GM21528 (cell line): ENCODE results near the gene HJURP.

Experiments used
- ATAC-seq: cut with Tn5 transposase; IDR thresholded peaks from one replicate; pipeline ENCODE4 v1.9.1; 2021; ENCODE audit warnings: mild to moderate bottlenecking, moderate library complexity; ENCODE audit not compliant: unreplicated experiment, low FRiP score

Gene HJURP

DNA sequence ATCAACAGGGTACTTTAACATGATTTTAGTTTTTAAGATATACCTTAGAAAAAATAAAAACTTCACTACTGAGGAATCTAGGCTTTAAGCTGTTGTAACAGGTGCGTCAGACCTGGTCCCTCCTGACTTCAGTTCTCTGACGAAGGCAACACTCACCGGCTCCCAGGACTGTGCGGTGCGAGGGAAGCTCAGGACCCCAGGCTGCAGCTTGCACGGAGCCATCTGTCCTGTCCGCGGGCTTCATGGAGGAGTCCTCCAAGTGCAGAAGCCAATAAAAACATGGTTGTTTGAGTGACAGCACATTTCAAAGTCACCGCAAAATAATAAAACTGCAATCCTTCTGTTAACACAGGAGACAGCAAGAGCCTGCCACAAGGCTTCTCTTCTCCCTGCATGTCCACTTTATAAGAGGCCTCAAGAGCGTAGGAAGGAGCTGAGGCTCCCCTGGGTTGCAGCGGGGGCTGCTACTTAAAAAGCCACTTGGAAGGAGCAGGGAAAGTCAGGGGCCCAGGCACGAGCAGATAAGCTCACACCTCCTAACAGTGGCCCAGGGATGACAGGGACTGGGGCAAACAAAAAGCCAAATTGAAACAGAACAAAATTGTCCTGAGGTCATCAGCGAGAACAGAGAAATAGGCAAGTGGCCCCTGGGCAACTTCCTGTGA lies 4.6 kb downstream of the HJURP start:
- no peak for ATAC-seq

GRCh38 chr2:233848276-233848675 lies 6.1 kb downstream of the HJURP start:
- ATAC-seq, result no peak

- no peak for ATAC-seq
These were observed 7.0 kb downstream of the HJURP start for GRCh38 chr2:233847248-233847898.

DNA sequence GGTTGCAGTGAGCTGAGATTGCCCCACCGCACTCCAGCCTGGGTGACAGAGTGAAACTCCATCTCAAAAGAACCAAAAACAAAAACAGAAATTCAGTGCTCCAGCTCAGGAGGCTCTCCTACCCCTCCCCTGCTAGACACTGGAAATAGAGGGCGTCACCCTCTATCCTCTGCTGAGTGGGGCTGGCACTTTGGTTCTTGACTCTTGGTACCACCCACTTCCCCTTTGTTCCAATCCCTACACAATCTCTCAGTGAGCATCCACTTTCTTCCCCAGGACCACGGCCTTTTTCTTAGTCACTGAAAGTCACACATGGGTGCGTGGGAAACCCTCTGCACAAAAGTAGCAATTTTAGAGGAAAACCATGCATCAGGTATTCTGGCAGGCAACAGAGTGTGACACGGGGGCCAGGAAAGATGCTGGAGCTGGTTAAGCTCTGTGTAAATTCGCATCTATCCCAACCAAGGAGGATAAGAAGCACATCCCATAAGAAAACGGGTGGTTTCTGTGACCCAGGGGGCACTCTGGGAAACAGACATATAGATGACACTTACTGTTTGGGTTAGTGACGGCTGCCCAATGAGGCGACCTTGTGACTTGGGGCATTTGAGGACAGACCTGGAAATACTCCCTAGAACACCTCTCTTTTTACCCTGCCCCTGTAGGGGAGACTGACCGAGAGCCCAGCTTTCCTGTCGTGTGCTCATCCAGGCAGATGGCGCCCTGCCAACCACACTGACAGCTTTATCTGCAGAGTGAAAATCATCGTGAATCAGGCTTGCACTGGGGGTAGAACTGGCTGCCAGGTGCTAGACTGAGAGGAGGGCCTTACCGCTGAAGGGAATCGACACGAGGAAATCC lies 7.7 kb downstream of the HJURP start:
- no peak for ATAC-seq

- ATAC-seq, result no peak
These were observed 8.9 kb downstream of the HJURP start for GRCh38 chr2:233845301-233846060.

DNA sequence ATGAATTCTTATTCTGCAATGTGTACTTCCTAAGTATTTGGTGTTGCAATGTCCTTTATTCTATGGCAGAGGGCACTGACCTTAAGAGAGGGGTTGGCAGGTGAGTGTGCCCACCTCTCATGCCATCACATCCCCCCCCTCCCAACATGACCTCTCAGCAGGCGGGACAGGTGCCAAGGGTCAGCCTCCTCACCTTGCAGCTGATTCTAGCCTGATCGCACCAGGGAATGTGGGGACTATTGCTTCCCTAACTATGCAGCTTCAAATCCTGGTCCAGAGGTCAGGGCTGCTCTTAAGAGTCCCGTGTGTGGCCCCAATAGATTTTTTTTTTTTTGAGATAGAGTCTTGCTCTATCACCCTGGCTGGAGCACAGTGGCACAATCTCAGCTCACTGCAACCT lies 9.5 kb downstream of the HJURP start:
- no peak for ATAC-seq

- ATAC-seq, result no peak
These were observed 10.1 kb downstream of the HJURP start for GRCh38 chr2:233844064-233844807.

- no peak for ATAC-seq
These were observed 13.2 kb downstream of the HJURP start for GRCh38 chr2:233841183-233841582.

DNA sequence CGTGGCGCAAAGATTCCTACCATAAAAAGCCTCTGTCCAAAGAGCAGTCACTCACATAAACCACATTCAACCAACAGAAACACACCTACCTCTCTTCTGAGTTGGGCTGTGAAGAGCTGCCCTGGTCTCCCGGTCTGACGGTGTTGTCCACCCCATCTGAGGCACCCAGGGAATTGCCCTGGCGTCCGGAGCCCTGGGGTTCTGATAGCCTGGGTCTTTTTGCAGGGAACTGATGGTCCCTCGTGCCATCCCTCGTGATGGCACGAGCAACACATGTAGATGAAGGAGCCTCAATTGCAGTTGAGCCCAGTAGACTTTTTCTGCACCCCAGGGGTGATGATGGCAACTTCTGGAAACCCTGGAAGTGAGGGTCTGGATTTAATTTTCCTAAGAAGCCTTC lies 13.8 kb downstream of the HJURP start:
- no peak for ATAC-seq

DNA sequence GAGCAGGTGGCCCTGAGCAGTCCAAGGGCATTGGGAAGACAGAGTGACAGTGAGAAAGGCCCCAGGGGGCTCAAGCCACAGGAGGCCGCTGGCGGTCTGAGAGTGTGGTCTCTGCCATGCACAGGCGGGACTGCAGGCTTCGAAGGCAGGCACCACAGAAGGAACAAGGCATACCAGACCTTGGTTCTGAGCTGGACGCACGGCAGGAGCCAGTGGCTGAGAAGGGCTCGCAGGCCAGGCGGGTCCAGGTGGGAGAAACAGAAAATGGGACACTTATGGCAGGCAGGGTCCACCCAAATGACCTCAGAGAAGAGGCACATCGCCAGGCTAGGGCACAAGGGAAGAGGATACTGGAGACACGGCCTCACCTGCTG lies 14.9 kb downstream of the HJURP start:
- ATAC-seq, result no peak

- ATAC-seq, result no peak
These were observed 15.4 kb downstream of the HJURP start for GRCh38 chr2:233838726-233839446.

DNA sequence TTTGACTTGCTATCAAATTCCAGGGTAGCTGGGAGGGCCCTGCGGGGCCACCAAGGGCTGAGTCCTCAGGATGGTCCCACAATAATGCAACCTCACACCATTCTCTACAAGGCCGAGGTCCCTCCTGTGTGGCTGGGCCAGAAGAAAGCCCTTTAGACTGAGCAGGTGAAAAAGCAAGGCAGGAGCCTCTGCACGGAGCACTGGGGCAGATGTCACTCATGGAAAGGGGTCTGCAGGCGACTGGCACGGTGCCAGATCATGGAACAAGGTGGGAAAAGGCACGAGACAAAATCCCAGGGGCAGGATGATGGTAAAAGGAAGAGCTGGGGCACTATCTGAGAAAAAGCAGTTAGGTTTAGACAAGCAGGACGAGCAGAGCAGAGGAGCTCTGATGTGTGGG lies 16.1 kb downstream of the HJURP start:
- ATAC-seq, result no peak

- ATAC-seq, result no peak
These were observed 16.6 kb downstream of the HJURP start for GRCh38 chr2:233837694-233838229.

- ATAC-seq, result no peak
These were observed 18.0 kb downstream of the HJURP start for GRCh38 chr2:233836359-233836758.

GRCh38 chr2:233835230-233836186 lies 18.8 kb downstream of the HJURP start:
- no peak for ATAC-seq

GRCh38 chr2:233833345-233833744 lies 21.0 kb downstream of the HJURP start:
- ATAC-seq, result no peak

DNA sequence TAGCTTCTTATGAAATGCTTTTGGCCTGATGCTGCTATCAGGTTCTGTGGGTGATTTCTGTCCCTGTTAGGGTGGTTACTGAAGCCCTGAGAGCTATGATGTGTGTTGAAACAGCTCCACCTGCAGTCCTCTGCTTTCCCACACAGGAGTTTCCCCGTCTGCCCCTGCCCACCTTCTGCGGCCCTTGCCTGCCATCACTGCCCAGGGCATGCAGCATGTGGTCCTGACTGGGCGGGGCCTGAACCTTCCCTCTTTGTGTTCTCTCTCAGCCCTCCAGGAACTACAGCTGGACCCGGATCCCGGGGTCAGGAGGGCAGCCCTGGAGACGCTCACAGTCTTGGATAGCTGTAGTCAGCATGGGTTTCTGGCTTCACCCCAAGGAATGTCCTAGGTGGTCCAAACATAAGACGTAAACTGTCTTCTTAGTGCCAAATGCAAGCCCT lies 21.4 kb downstream of the HJURP start:
- no peak for ATAC-seq

DNA sequence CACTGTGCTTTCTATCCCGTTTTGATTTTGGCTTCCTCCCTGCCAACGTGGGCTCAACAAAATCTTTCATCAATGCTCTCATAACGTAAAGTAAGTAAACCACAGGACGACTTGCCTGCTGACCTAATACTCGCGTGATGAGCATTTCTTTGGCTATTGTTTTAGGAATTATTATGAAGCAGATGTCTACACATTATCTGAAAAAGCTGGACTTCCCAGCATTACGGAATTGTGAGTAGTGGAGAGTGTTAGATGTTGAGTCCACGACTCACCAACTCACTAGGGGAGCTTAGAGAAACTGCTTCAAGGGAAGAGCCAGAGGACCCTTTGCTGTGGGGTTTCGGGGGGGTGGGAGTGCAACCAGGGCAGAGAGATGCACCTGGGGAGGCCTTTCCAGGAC lies 21.9 kb downstream of the HJURP start:
- no peak for ATAC-seq
